IMR-90 (cell line): ENCODE results near the gene ITSN2. TPM values are rescaled to one million over a fixed set of nuclear protein-coding genes. Genes with fewer than 3 reads are reported as not detected.

ENCODE experiments used
- ATAC-seq: fragments of 200-7000 bp; cut with Tn5 transposase; 2 replicates; pipeline ENCODE4 v1.9.1; 2020; ENCODE audit warnings: low read depth, mild to moderate bottlenecking, moderate library complexity
- BruUV-seq: library from RNA; stranded (reverse); fragments of 400-500 nt; replicated peaks from 2 replicates; lab custom pipeline; 2021; lab: Mats Ljungman, UMichigan
- CTCF ChIA-PET: fragments of 300-600 bp; formaldehyde crosslinking; extraction: SDS; loops from one replicate; lab custom pipeline; 2021; ENCODE audit warnings: antibody characterized with exemption; lab: Yijun Ruan, JAX
- POLR2A ChIA-PET: fragments of 300-600 bp; sonication (Branson Sonifier 250); formaldehyde crosslinking; loops from one replicate; lab custom pipeline; 2022; ENCODE audit warnings: antibody characterized with exemption; ENCODE audit not compliant: unreplicated experiment; lab: Charles Lee
- DNase-seq: peaks from one replicate; pipeline ENCODE4 v3.0.0; 2013
- H2AFZ ChIP-seq: replicated peaks from 2 replicates; pipeline ENCODE3; 2013; ENCODE audit warnings: low read length, mild to moderate bottlenecking; ENCODE audit not compliant: poor library complexity
- H2AK5ac ChIP-seq: 2 replicates; pipeline ENCODE4 v1.6.1; 2013; ENCODE audit warnings: low read depth, low read length, inconsistent platforms
- H2AK9ac ChIP-seq: replicated peaks from 2 replicates; pipeline ENCODE3; 2013; ENCODE audit warnings: mild to moderate bottlenecking, low read depth, low read length, moderate library complexity; ENCODE audit not compliant: poor library complexity
- H2BK120ac ChIP-seq: 2 replicates; pipeline ENCODE4 v1.6.1; 2013; ENCODE audit warnings: low read depth, low read length, inconsistent platforms
- H2BK15ac ChIP-seq: 3 replicates; pipeline ENCODE4 v1.6.1; 2013; ENCODE audit warnings: low read depth, low read length, inconsistent platforms
- H2BK20ac ChIP-seq: 2 replicates; pipeline ENCODE4 v1.6.1; 2013; ENCODE audit warnings: low read depth, mild to moderate bottlenecking, inconsistent platforms, low read length, moderate library complexity
- H2BK5ac ChIP-seq: 2 replicates; pipeline ENCODE4 v1.6.1; 2013; ENCODE audit warnings: mild to moderate bottlenecking, low read depth, low read length, inconsistent platforms; ENCODE audit not compliant: poor library complexity, severe bottlenecking
- H3K14ac ChIP-seq: replicated peaks from 2 replicates; pipeline ENCODE4 v1.6.1; 2013; ENCODE audit warnings: low read depth, low read length, inconsistent platforms
- H3K18ac ChIP-seq: 2 replicates; pipeline ENCODE4 v1.6.1; 2013; ENCODE audit warnings: low read depth, low read length, control low read depth
- H3K23ac ChIP-seq: 2 replicates; pipeline ENCODE4 v1.6.1; 2013; ENCODE audit warnings: low read depth, low read length, inconsistent platforms
- H3K27ac ChIP-seq: 2 replicates; pipeline ENCODE4 v1.5.1; 2013; ENCODE audit warnings: mild to moderate bottlenecking, control low read depth, low read length; ENCODE audit not compliant: insufficient read depth
- H3K27me3 ChIP-seq: 2 replicates; pipeline ENCODE4 v1.6.1; 2013; ENCODE audit warnings: low read length; ENCODE audit not compliant: control insufficient read depth, insufficient read depth
- H3K36me3 ChIP-seq: 2 replicates; pipeline ENCODE4 v1.6.1; 2013; ENCODE audit warnings: low read length, mixed read lengths; ENCODE audit not compliant: control insufficient read depth, insufficient read depth
- H3K4ac ChIP-seq: 2 replicates; pipeline ENCODE4 v1.6.1; 2013; ENCODE audit warnings: low read depth, low read length, inconsistent platforms
- H3K4me1 ChIP-seq: 2 replicates; pipeline ENCODE4 v1.6.1; 2013; ENCODE audit warnings: low read length, mixed read lengths; ENCODE audit not compliant: control insufficient read depth, insufficient read depth
- H3K4me2 ChIP-seq: 2 replicates; pipeline ENCODE4 v1.6.1; 2013; ENCODE audit warnings: low read depth, mild to moderate bottlenecking, control low read depth, low read length, moderate library complexity
- H3K4me3 ChIP-seq: 2 replicates; pipeline ENCODE4 v1.5.1; 2013; ENCODE audit warnings: low read depth, mild to moderate bottlenecking, control low read depth, low read length, moderate library complexity; ENCODE audit not compliant: insufficient read depth
- H3K56ac ChIP-seq: 2 replicates; pipeline ENCODE4 v1.6.1; 2013; ENCODE audit warnings: low read length, inconsistent platforms; ENCODE audit not compliant: insufficient read depth; ENCODE audit errors: extremely low read depth
- H3K79me1 ChIP-seq, 2 experiments: 2 replicates each; pipeline ENCODE4 v1.6.1; 2013; ENCODE audit warnings: low read length in 2 of 2, inconsistent platforms in 1 of 2, low read depth in 1 of 2
- H3K9ac ChIP-seq: 2 replicates; pipeline ENCODE4 v1.6.1; 2013; ENCODE audit warnings: low read depth, low read length, control low read depth
- H3K9me1 ChIP-seq: 2 replicates; pipeline ENCODE4 v1.6.1; 2013; ENCODE audit warnings: low read length, inconsistent platforms; ENCODE audit not compliant: insufficient read depth
- H3K9me3 ChIP-seq: 2 replicates; pipeline ENCODE4 v1.6.1; 2013; ENCODE audit warnings: low read length; ENCODE audit not compliant: control insufficient read depth, insufficient read depth
- H4K20me1 ChIP-seq: 2 replicates; pipeline ENCODE4 v1.6.1; 2013; ENCODE audit warnings: low read length, inconsistent platforms; ENCODE audit not compliant: insufficient read depth
- H4K5ac ChIP-seq: 2 replicates; pipeline ENCODE4 v1.6.1; 2013; ENCODE audit warnings: mild to moderate bottlenecking, low read depth, low read length, control low read depth
- H4K8ac ChIP-seq, 2 experiments: 2 replicates each; pipeline ENCODE4 v1.6.1; 2013; ENCODE audit warnings: low read depth in 2 of 2, low read length in 2 of 2, control low read depth in 1 of 2, inconsistent platforms in 1 of 2
- H4K91ac ChIP-seq: 2 replicates; pipeline ENCODE4 v1.6.1; 2013; ENCODE audit warnings: low read depth, low read length, inconsistent platforms; ENCODE audit not compliant: insufficient read depth
- BHLHE40 ChIP-seq: fragments of 150-350 bp; IDR thresholded peaks from 2 replicates; pipeline ENCODE4 v1.6.1; 2016; ENCODE audit warnings: mild to moderate bottlenecking, low read depth, low read length
- CEBPB ChIP-seq: IDR thresholded peaks from 2 replicates; pipeline ENCODE4 v1.6.1; 2012; ENCODE audit warnings: low read depth, low read length, improper control_type of control experiment
- ELK1 ChIP-seq: fragments of 150-350 bp; IDR thresholded peaks from 2 replicates; pipeline ENCODE4 v1.6.1; 2016; ENCODE audit warnings: low read depth, mild to moderate bottlenecking, low read length, moderate library complexity, borderline replicate concordance
- MAZ ChIP-seq: IDR thresholded peaks from 2 replicates; pipeline ENCODE4 v1.6.1; 2012; ENCODE audit warnings: low read depth, mild to moderate bottlenecking, low read length, improper control_type of control experiment, moderate library complexity, borderline replicate concordance
- NFE2L2 ChIP-seq: fragments of 150-350 bp; IDR thresholded peaks from 2 replicates; pipeline ENCODE4 v1.6.1; 2016; ENCODE audit warnings: low read depth, mild to moderate bottlenecking, low read length
- USF2 ChIP-seq: fragments of 150-350 bp; IDR thresholded peaks from 2 replicates; pipeline ENCODE4 v1.6.1; 2017; ENCODE audit warnings: mild to moderate bottlenecking, antibody characterized with exemption, low read length, low read depth
- WGBS, 2 experiments: methylation state at CpG; one replicate each; pipeline versions ENCODE4 v1.1.5 to v1.1.7; 2013; ENCODE audit warnings: missing lambda C conversion rate in 2 of 2; ENCODE audit not compliant: insufficient read length in 1 of 2; ENCODE audit errors: extremely low coverage in 2 of 2; 5-methylcytosine and 5-hydroxymethylcytosine counted together
- dilution Hi-C: fragments of 300-500 bp; cut with HindIII; formaldehyde crosslinking; loops from one replicate; pipeline ENCODE4 v1.14.3; 2018; ENCODE audit warnings: low sequenced_read_pairs; ENCODE audit not compliant: unreplicated experiment
- in situ Hi-C: fragments of 300-500 bp; cut with MboI; formaldehyde crosslinking; loops from 3 replicates; pipeline ENCODE4 v1.14.3; 2019; ENCODE audit warnings: low sequenced_read_pairs, inconsistent platforms, mixed read lengths
- intact Hi-C: fragments of 100-400 bp; cut with micrococcal nuclease; formaldehyde crosslinking; loops from 2 replicates; pipeline ENCODE4 v1.10.0; 2022
- polyA plus RNA-seq, 3 experiments: library from polyadenylated mRNA; depleted of rRNA; stranded (reverse); fragments of >200 nt; gene quantifications; 2 replicates each; pipeline ENCODE4 v1.2.3, GENCODE V29; 2012; ENCODE audit warnings: low replicate concordance in 1 of 3
- total RNA-seq: library from RNA; depleted of rRNA; stranded (reverse); fragments of >200 nt; gene quantifications from 2 replicates; pipeline ENCODE4 v1.2.3, GENCODE V29; 2012

Gene ITSN2
- total and polyA plus RNA-seq, 2 of the 4 experiments (the other 2 are of a cell fraction): 10.7 to 17.2 TPM

- DNase-seq: no peak
- H3K9me1 ChIP-seq: peaks cover 7% of the 10 kb centered on the region; the same call in 1 of the 2 replicates
- CTCF ChIA-PET: interaction anchor here (0.8 kb wide), 1 partner anchor 138 kb away, joined by 3 read pairs; the partner anchor contains the start of gene TP53I3
- BruUV-seq: no TSS peak
- H3K4me2 ChIP-seq: no peak overlapping the region
- no peak overlapping the region for H2AFZ ChIP-seq
- no peaks in the 10 kb centered on the region for H4K20me1 ChIP-seq
- H3K9ac ChIP-seq: no peak overlapping the region
- TF ChIP-seq CEBPB (no peak), ELK1 (no peak), NFE2L2 (no peak), BHLHE40 (no peak), USF2 (no peak), MAZ (no peak)
- no peak overlapping the region for H3K23ac ChIP-seq
- dilution Hi-C loops: no loop called here
- no peak overlapping the region for H4K5ac ChIP-seq
- no peak overlapping the region for H3K27ac ChIP-seq
- WGBS, 2 experiments: no CpG with 5 or more reads among the region's 6 CpGs
- no peak overlapping the region for H2BK15ac ChIP-seq
- no peak overlapping the region for H4K91ac ChIP-seq
- no peak overlapping the region for H3K18ac ChIP-seq
- POLR2A ChIA-PET: no interaction called here
- no peak overlapping the region for H4K8ac ChIP-seq
- H3K14ac ChIP-seq: no peak overlapping the region
- no peaks in the 10 kb centered on the region for H3K79me1 ChIP-seq
- no peak overlapping the region for H2AK5ac ChIP-seq
- intact Hi-C loops: no loop called here
- H3K27me3 ChIP-seq: no peaks in the 10 kb centered on the region
- peaks cover 6% of the 10 kb centered on the region; the same call in 1 of the 2 replicates for H3K36me3 ChIP-seq
- ATAC-seq: no peak
- H2BK120ac ChIP-seq: no peak overlapping the region
- H2AK9ac ChIP-seq: no peak overlapping the region
- no peak overlapping the region for H2BK20ac ChIP-seq
- H3K4me3 ChIP-seq: no peak overlapping the region
- H3K9me3 ChIP-seq: no peaks in the 10 kb centered on the region
- H3K4me1 ChIP-seq: peaks cover 2% of the 10 kb centered on the region; the same call in 1 of the 2 replicates
- in situ Hi-C loops: no loop called here
- H3K56ac ChIP-seq: no peak overlapping the region
- H2BK5ac ChIP-seq: no peak overlapping the region
- H3K4ac ChIP-seq: no peak overlapping the region
Observed at GRCh38 chr2:24222946-24223345, 137.4 kb downstream of the ITSN2 start.
